Heart right ventricle (tissue), 16 donors: Measurements from ENCODE around the gene ADAMTSL3. TPM values are rescaled to one million over a fixed set of nuclear protein-coding genes. Genes with fewer than 3 reads are reported as not detected.
A peak's percentile ranks its signal among the peaks of the same experiment; 100 is the strongest.

ENCODE experiments used
- ATAC-seq, 8 donors: fragments of 200-7000 bp; cut with Tn5 transposase; one replicate each; pipeline ENCODE4 v1.9.1; 2020; ENCODE audit warnings: mild to moderate bottlenecking in 8 of 8, moderate library complexity in 8 of 8, moderate number of reproducible peaks in 1 of 8
- DNase-seq, 2 donors: peaks; one replicate each; pipeline ENCODE4 v3.0.0-alpha.2; 2020
- H3K27ac ChIP-seq, 10 donors: fragments of 200-600 bp; sonication (generic) in 2 of 10; one replicate each; pipeline versions ENCODE4 v1.5.0 to v1.8.0; 2020 to 2022; ENCODE audit warnings: mild to moderate bottlenecking in 3 of 10
- H3K27me3 ChIP-seq, 7 donors: fragments of 200-600 bp; one replicate each; pipeline ENCODE4 v1.8.0; 2021 to 2022; ENCODE audit warnings: mild to moderate bottlenecking in 2 of 7
- H3K36me3 ChIP-seq, 9 donors: fragments of 200-600 bp; sonication (generic) in 1 of 9; one replicate each; pipeline versions ENCODE4 v1.5.0 to v1.8.0; 2020 to 2022; ENCODE audit warnings: mild to moderate bottlenecking in 2 of 9
- H3K4me1 ChIP-seq, 9 donors: fragments of 200-600 bp; sonication (generic) in 1 of 9; one replicate each; pipeline versions ENCODE4 v1.5.0 to v1.8.0; 2020 to 2022; ENCODE audit warnings: mild to moderate bottlenecking in 4 of 9
- H3K4me3 ChIP-seq, 10 donors: fragments of 200-600 bp; sonication (generic) in 2 of 10; one replicate each; pipeline versions ENCODE4 v1.5.0 to v1.8.0; 2020 to 2022; ENCODE audit warnings: mild to moderate bottlenecking in 7 of 10, moderate library complexity in 2 of 10
- H3K9me3 ChIP-seq, 11 donors: fragments of 200-600 bp in 10 of 11; sonication (generic) in 2 of 11; one replicate each; pipeline versions ENCODE4 v1.5.0 to v1.8.0; 2013 to 2022; ENCODE audit warnings: mild to moderate bottlenecking in 2 of 11, control low read depth in 1 of 11, moderate library complexity in 1 of 11
- WGBS, 2 donors: extraction: QIAGEN DNeasy Blood & Tissue Kit; methylation state at CpG; one replicate each; pipeline ENCODE4 v1.1.7; 2013; ENCODE audit warnings: inconsistent platforms in 1 of 2; 5-methylcytosine and 5-hydroxymethylcytosine counted together
- intact Hi-C, 10 donors: fragments of 100-400 bp; cut with DNase I; formaldehyde crosslinking; loops; one replicate each; pipeline versions ENCODE4 v1.11.1 to v1.14.2; 2022
- polyA plus RNA-seq, 2 donors: library from polyadenylated mRNA; stranded (reverse); fragments of 200-250 nt; gene quantifications; one replicate each; pipeline ENCODE4 v1.2.3, GENCODE V29; 2013
- total RNA-seq, 10 donors: library from RNA; stranded (reverse); fragmentation: NEBNext Ultra II Directional in 3 of 10; extraction: Animal tissue kit (Norgen Biotek cat#: 25700) in 3 of 10; gene quantifications; one replicate each; pipeline versions ENCODE4 v1.2.1 to v1.2.4, GENCODE V29; 2021 to 2023
- TF ChIP-seq, protein P1 (sequence below), 9 donors: fragments of 200-600 bp; sonication (generic) in 2 of 9; IDR thresholded peaks; one replicate each; pipeline versions ENCODE4 v1.5.0 to v1.8.0; 2021 to 2022; ENCODE audit warnings: antibody characterized with exemption in 9 of 9, mild to moderate bottlenecking in 5 of 9, moderate library complexity in 1 of 9
- donor health status: Arrhythmogenic right ventricular cardiomyopathy.
- donor health status: ischemic (EF 13 %, LVEDD 7.1; RV severe dilation, severe dysfunction).
- donor health status: healthy with polysubstance abuse.
- donor health status: DM: no; HTN: yes; CAD: no.
- donor health status: DM: no; HTN: no; CAD: no.
- donor health status: ischemic (EF 25% LVEDD 6.9; RV normal size, moderate dysfunction).
- donor health status: ischemic (EF 25% LVEDD 5.7; RV mildly dilated, moderate dysfunction).
- donor health status: healthy.
- donor health status: DM: yes; HTN: yes; CAD: no.
- donor health status: Ischemic cardiomyopathy.
- donor health status: ischemic (EF 35%, LVEDD 5.7; RV mildly dilated, moderate dysfunction).
- donor health status: nonischemic (EF 11% LVEDD 7.7; RV severe dilation, severe dysfunction).
- donor health status: DM: yes; HTN: yes; CAD: no.
- donor health status: PGD.
- donor health status: ischemic (EF 29% LVEDD 5.4; RV normal size, mild dysfunction).
- donor health status: nonischemic (EF 23%, LVEDD 6.1; RV moderate dilation, normal function).

Gene ADAMTSL3
- total and polyA plus RNA-seq, 12 donors: 1.6 to 15.4 (median 11.0) TPM

DNA sequence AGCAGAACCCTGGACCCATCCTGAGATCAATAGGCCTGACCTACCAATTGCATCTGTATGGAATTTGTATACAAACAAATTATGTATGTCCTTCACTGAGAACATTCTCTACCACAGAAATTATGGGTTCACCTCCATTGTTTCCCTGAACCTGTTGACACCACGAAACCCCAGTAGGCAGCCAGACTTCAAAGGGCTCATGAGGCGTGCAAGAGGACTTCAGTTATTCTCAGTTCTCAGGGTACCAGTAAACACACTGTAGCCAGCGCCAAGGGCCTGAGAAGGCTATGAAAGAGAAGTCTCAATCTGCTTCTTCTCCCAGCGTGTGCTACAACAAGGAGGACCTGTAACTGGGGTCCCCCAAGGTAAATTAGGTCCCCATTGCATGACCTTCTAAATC is 326.7 kb downstream of the ADAMTSL3 start:
- intact Hi-C loops: no loop called here
- H3K4me3 ChIP-seq: no peak overlapping the region
- ATAC-seq (no peak), DNase-seq (no peak)
- H3K9me3 ChIP-seq: peaks cover 0 to 16% (median 0%) of the 10 kb centered on the region in 11 donors
- TF ChIP-seq, protein P1, sequence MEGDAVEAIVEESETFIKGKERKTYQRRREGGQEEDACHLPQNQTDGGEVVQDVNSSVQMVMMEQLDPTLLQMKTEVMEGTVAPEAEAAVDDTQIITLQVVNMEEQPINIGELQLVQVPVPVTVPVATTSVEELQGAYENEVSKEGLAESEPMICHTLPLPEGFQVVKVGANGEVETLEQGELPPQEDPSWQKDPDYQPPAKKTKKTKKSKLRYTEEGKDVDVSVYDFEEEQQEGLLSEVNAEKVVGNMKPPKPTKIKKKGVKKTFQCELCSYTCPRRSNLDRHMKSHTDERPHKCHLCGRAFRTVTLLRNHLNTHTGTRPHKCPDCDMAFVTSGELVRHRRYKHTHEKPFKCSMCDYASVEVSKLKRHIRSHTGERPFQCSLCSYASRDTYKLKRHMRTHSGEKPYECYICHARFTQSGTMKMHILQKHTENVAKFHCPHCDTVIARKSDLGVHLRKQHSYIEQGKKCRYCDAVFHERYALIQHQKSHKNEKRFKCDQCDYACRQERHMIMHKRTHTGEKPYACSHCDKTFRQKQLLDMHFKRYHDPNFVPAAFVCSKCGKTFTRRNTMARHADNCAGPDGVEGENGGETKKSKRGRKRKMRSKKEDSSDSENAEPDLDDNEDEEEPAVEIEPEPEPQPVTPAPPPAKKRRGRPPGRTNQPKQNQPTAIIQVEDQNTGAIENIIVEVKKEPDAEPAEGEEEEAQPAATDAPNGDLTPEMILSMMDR (IDR thresholded peaks at IDR 0.05): no peak
- no peaks in the 10 kb centered on the region for H3K27me3 ChIP-seq
- H3K36me3 ChIP-seq: peaks cover 0 to 30% (median 0%) of the 10 kb centered on the region in 9 donors
- WGBS, 2 donors: 96% methylated on average over 4 of the region's 4 CpGs
- H3K27ac ChIP-seq: no peak overlapping the region
- H3K4me1 ChIP-seq: peaks cover 0 to 12% (median 0%) of the 10 kb centered on the region in 9 donors

DNA sequence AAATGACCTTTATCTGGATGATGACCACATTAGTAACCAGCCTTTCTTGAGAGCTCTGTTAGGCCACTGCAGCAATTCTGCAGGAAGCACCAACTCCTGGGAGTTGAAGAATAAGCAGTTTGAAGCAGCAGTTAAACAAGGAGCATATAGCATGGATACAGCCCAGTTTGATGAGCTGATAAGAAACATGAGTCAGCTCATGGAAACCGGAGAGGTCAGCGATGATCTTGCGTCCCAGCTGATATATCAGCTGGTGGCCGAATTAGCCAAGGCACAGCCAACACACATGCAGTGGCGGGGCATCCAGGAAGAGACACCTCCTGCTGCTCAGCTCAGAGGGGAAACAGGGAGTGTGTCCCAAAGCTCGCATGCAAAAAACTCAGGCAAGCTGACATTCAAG is 328.8 kb downstream of the ADAMTSL3 start:
- Histone ChIP-seq H3K4me1 (peaks cover 0 to 12% (median 0%) of the 10 kb centered on the region in 9 donors), H3K36me3 (peaks cover 0 to 30% (median 0%) of the 10 kb centered on the region in 9 donors), H3K4me3 (no peak overlapping the region), H3K27ac (no peak overlapping the region), H3K9me3 (no peaks in the 10 kb centered on the region), H3K27me3 (no peaks in the 10 kb centered on the region)
- intact Hi-C loops: no loop called here
- DNase-seq: no peak
- no peak for ATAC-seq
- TF ChIP-seq, protein P1 (IDR thresholded peaks at IDR 0.05): no peak
- 86 to 89% methylated on average over 6 of the region's 6 CpGs for WGBS, 2 donors

DNA sequence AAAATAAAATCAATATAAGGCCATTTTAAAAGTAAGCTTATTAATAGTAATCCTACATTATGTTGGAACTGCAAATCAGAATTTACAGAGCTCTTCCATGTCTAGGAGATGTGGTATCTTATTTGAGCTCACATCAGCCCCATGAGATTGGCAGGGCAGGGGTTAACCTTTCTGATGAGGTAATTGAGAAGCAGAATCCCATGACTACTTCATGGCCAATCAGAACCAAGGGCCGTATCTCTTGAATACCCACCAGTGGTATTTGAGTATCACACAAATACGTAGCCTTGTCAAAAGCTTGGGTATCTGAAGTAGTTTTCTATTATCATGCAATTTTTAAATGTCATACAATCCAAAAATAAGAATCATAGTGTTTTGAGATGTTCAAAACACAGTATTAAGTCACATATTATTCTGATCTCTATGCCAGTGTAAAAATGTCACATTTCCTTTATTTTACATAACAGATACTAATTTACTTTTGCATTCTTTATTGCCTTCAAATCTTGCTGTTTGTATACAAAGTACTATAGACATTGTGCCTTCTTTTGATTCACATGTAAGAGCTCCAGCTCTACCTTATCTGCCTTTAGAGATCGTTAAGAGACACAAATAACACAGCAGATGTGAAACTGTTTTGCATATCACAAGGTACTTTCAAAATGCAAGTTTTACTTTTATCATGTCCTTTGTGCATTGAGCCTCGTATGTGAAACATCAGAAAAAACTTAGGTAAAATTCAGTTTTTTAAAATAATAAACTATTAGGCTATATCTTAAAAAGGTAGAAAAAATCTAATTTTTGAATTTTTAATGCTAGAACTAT is 329.9 kb downstream of the ADAMTSL3 start:
- Histone ChIP-seq H3K36me3 (peaks cover 0 to 30% (median 0%) of the 10 kb centered on the region in 9 donors), H3K27ac (no peak overlapping the region), H3K9me3 (no peaks in the 10 kb centered on the region), H3K4me3 (no peak overlapping the region), H3K27me3 (no peaks in the 10 kb centered on the region), H3K4me1 (peaks cover 0 to 12% (median 0%) of the 10 kb centered on the region in 9 donors)
- intact Hi-C loops: no loop called here
- ATAC-seq (peak in 1 of 8 donors; percentile 57), DNase-seq (no peak)
- WGBS, 2 donors: 38 to 43% methylated on average over 4 of the region's 4 CpGs
- TF ChIP-seq, protein P1 (IDR thresholded peaks at IDR 0.05): no peak

DNA sequence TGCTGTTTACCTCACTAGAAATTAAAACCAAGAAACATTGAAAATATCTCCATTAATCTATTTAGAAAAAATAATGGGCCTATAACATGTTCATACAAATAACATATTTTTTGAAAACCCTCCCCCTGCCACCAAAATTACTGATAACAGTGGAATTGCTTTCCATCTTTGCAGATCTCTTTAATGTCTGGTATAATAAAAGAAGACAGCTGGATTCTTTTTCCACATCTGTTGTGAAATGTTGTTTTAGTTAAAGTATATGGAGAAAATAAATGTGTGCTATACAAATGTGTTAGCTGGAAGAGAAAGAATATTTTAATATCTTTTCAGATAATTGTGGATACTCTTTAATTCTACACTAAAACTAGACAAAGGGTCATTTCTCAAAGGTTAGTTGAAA is 330.7 kb downstream of the ADAMTSL3 start:
- peaks cover 0 to 12% (median 0%) of the 10 kb centered on the region in 9 donors for H3K4me1 ChIP-seq
- TF ChIP-seq, protein P1 (IDR thresholded peaks at IDR 0.05): no peak
- intact Hi-C loops: no loop called here
- H3K4me3 ChIP-seq: no peak overlapping the region
- DNase-seq (no peak), ATAC-seq (no peak)
- H3K27ac ChIP-seq: no peak overlapping the region
- no peaks in the 10 kb centered on the region for H3K9me3 ChIP-seq
- no peaks in the 10 kb centered on the region for H3K27me3 ChIP-seq
- H3K36me3 ChIP-seq: peaks cover 0 to 30% (median 0%) of the 10 kb centered on the region in 9 donors
